Neural cell (in vitro differentiated cells): Measurements from ENCODE around the gene LMOD1. TPM values are rescaled to one million over a fixed set of nuclear protein-coding genes. Genes with fewer than 3 reads are reported as not detected.

Experiments used
- H2AFZ ChIP-seq: fragments of 200-600, 300-800 bp; sonication (generic), shearing (Covaris generic); 2 replicates; pipeline ENCODE4 v1.6.0; 2014; ENCODE audit warnings: low read depth, mild to moderate bottlenecking, antibody characterized with exemption, low read length, moderate library complexity
- H3F3A ChIP-seq: fragments of 200-600 bp; shearing (Covaris generic); 2 replicates; pipeline ENCODE4 v1.6.1; 2016; ENCODE audit warnings: mild to moderate bottlenecking, moderate library complexity, mixed read lengths, antibody characterized with exemption, low read length; ENCODE audit not compliant: insufficient read depth, poor library complexity, severe bottlenecking
- H3K27ac ChIP-seq: fragments of 200-600, 300-800 bp; sonication (generic), shearing (Covaris generic); 2 replicates; pipeline ENCODE4 v1.5.1; 2014; ENCODE audit warnings: mild to moderate bottlenecking, low read length, moderate library complexity
- H3K27me3 ChIP-seq: fragments of 300-800, 200-600 bp; sonication (generic), shearing (Covaris generic); 2 replicates; pipeline ENCODE4 v1.6.0; 2014; ENCODE audit warnings: mild to moderate bottlenecking, low read depth, low read length, moderate library complexity; ENCODE audit not compliant: insufficient read depth
- H3K36me3 ChIP-seq: fragments of 300-800, 200-600 bp; sonication (generic), shearing (Covaris generic); 2 replicates; pipeline ENCODE4 v1.5.1; 2014; ENCODE audit warnings: mild to moderate bottlenecking, antibody characterized with exemption, low read length, moderate library complexity; ENCODE audit not compliant: insufficient read depth
- H3K4me2 ChIP-seq: fragments of 300-800, 200-600 bp; sonication (generic), shearing (Covaris generic); 2 replicates; pipeline ENCODE4 v1.6.0; 2014; ENCODE audit warnings: mild to moderate bottlenecking, low read length
- H3K4me3 ChIP-seq: fragments of 300-800, 200-600 bp; sonication (generic), shearing (Covaris generic); 2 replicates; pipeline ENCODE4 v1.5.1; 2014; ENCODE audit warnings: mild to moderate bottlenecking, low read length, moderate library complexity
- H3K79me2 ChIP-seq: fragments of 200-600 bp; shearing (Covaris generic); replicated peaks from 2 replicates; pipeline ENCODE4 v1.6.0; 2014; ENCODE audit warnings: mild to moderate bottlenecking, low read length, moderate library complexity; ENCODE audit not compliant: insufficient read depth
- H3K9ac ChIP-seq: fragments of 300-800, 200-600 bp; sonication (generic), shearing (Covaris generic); 2 replicates; pipeline ENCODE4 v1.6.1; 2016; ENCODE audit warnings: mild to moderate bottlenecking, low read length, mixed read lengths
- H3K9me2 ChIP-seq: fragments of 200-600 bp; shearing (Covaris generic); 2 replicates; pipeline ENCODE4 v1.6.1; 2016; ENCODE audit warnings: mild to moderate bottlenecking, low read length, mixed read lengths; ENCODE audit not compliant: insufficient read depth
- H3K9me3 ChIP-seq: fragments of 200-600, 300-800 bp; sonication (generic), shearing (Covaris generic); 2 replicates; pipeline ENCODE4 v1.6.1; 2016; ENCODE audit warnings: mild to moderate bottlenecking, mixed run types, low read length, moderate library complexity, mixed read lengths
- H4K20me1 ChIP-seq: fragments of 200-600 bp; shearing (Covaris generic); 2 replicates; pipeline ENCODE4 v1.6.1; 2016; ENCODE audit warnings: mild to moderate bottlenecking, mixed run types; ENCODE audit not compliant: insufficient read depth
- CTCF ChIP-seq: fragments of 450-650 bp; IDR thresholded peaks from 2 replicates; pipeline ENCODE4 v1.5.1; 2014; ENCODE audit warnings: antibody characterized with exemption, mild to moderate bottlenecking, moderate library complexity; ENCODE audit not compliant: poor library complexity, severe bottlenecking
- EP300 ChIP-seq: fragments of 450-650 bp; conservative IDR thresholded peaks from 2 replicates; pipeline ENCODE4 v1.6.1; 2014; ENCODE audit warnings: antibody characterized with exemption, mild to moderate bottlenecking, moderate library complexity; ENCODE audit not compliant: poor library complexity, severe bottlenecking
- EZH2 ChIP-seq: fragments of 200-600, 300-800 bp; shearing (Covaris generic), sonication (generic); IDR thresholded peaks from 2 replicates; pipeline ENCODE4 v1.6.1; 2014; ENCODE audit warnings: antibody characterized with exemption, low read length, borderline replicate concordance, mild to moderate bottlenecking; ENCODE audit not compliant: insufficient read depth, poor library complexity, severe bottlenecking
- MXI1 ChIP-seq: fragments of 450-650 bp; conservative IDR thresholded peaks from 2 replicates; pipeline ENCODE4 v1.6.1; 2014; ENCODE audit warnings: antibody characterized with exemption, mild to moderate bottlenecking; ENCODE audit not compliant: poor library complexity, severe bottlenecking
- POLR2AphosphoS5 ChIP-seq: IDR thresholded peaks from 2 replicates; pipeline ENCODE4 v1.6.1; 2012
- RAD21 ChIP-seq: fragments of 450-650 bp; conservative IDR thresholded peaks from 2 replicates; pipeline ENCODE4 v1.6.1; 2014; ENCODE audit warnings: antibody characterized with exemption, mild to moderate bottlenecking, moderate library complexity
- REST ChIP-seq: IDR thresholded peaks from 2 replicates; pipeline ENCODE4 v1.6.1; 2012; ENCODE audit warnings: borderline replicate concordance
- SMC3 ChIP-seq: fragments of 450-650 bp; conservative IDR thresholded peaks from 2 replicates; pipeline ENCODE4 v1.6.1; 2014; ENCODE audit warnings: antibody characterized with exemption, mild to moderate bottlenecking, moderate library complexity; ENCODE audit not compliant: poor library complexity
- TAF1 ChIP-seq: IDR thresholded peaks from 2 replicates; pipeline ENCODE4 v1.6.1; 2012; ENCODE audit warnings: low read depth
- polyA plus RNA-seq: library from polyadenylated mRNA; depleted of rRNA; stranded (reverse); fragments of >200 nt; gene quantifications from 2 replicates; pipeline ENCODE4 v1.2.3, GENCODE V29; 2014

The LMOD1 gene
- polyA plus RNA-seq, 1 donor from 2014 or later = not detected

DNA sequence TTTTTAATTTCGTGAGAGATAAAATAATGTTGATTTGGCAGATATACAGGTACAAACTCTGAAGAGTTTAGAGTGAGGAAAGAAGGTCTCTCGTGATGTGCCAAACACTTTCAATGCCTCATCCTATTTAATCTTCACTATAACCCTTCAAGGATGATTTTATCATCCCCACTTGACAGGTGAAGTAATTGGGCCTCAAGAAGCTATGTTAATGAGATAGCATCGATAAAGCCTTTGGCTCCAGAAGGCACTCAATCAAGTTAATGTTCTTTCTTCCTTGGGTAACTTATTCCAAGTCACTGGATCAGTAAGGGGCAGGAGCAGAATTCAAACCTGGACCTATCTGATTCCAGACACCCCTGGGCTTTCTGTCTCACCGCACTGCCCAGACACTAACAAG lies 7.2 kb downstream of the LMOD1 start:
- no peaks in the 10 kb centered on the region for H3K9me3 ChIP-seq
- no peak overlapping the region for H3K4me3 ChIP-seq
- H2AFZ ChIP-seq = no peak overlapping the region
- no peaks in the 10 kb centered on the region for H3F3A ChIP-seq
- H3K9me2 ChIP-seq = no peaks in the 10 kb centered on the region
- no peaks in the 10 kb centered on the region for H3K79me2 ChIP-seq
- TF ChIP-seq SMC3 = no peak
- no peak for TF ChIP-seq CTCF
- no peak for TF ChIP-seq EZH2
- no peak for TF ChIP-seq EP300
- TF ChIP-seq REST = no peak
- no peaks in the 10 kb centered on the region for H3K36me3 ChIP-seq
- no peak overlapping the region for H3K4me2 ChIP-seq
- H3K27me3 ChIP-seq = no peaks in the 10 kb centered on the region
- H3K27ac ChIP-seq = peak overlapping the region; percentile 28
- no peak overlapping the region for H3K9ac ChIP-seq
- no peaks in the 10 kb centered on the region for H4K20me1 ChIP-seq

DNA sequence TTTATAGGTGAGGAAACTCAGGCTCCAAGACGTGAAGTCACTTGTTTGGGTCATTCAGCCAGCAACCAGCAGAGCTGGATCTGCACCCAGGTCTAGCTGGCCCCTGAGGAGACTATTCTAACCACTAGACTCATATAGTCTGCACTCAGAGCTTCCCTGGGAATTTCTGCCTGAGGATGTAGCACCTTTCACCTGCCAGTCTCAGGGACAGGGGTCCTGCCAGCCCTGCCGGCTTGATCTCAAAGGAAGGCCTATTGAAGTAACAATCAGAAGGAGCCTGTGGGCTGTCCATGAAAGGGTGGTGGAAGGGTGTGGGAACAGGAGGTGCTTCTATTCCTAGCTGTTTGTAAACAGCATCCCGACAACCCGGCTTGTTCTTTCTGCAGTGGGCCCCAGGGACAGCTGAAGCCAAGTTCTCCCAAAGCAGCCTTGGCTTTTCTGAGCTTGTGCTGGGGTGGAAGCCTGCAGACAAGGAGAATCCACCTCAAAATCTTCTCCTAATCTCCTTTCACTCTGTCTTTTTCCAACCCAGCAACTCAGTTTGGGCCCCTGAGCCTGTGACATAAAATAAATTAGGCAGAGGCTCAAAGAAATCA lies 7.8 kb downstream of the LMOD1 start:
- no peak overlapping the region for H2AFZ ChIP-seq
- H3K9me2 ChIP-seq = no peaks in the 10 kb centered on the region

More for the DNA sequence above, 7.8 kb downstream of the LMOD1 start:
- no peaks in the 10 kb centered on the region for H3K79me2 ChIP-seq
- no peak overlapping the region for H3K9ac ChIP-seq
- no peak overlapping the region for H3K4me3 ChIP-seq
- no peaks in the 10 kb centered on the region for H3K36me3 ChIP-seq
- H3F3A ChIP-seq = no peaks in the 10 kb centered on the region
- H4K20me1 ChIP-seq = no peaks in the 10 kb centered on the region
- H3K4me2 ChIP-seq = no peak overlapping the region
- TF ChIP-seq MXI1 (no peak), EP300 (no peak), POLR2AphosphoS5 (no peak), REST (no peak), CTCF (no peak), SMC3 (no peak), TAF1 (no peak), RAD21 (no peak), EZH2 (no peak)
- no peak overlapping the region for H3K27ac ChIP-seq
- no peaks in the 10 kb centered on the region for H3K9me3 ChIP-seq
- H3K27me3 ChIP-seq = no peaks in the 10 kb centered on the region
